GM12891 (cell line): ENCODE measurements around the gene ZCCHC10.
"Not testable (repeated sequence)": the region's sequence is repeated elsewhere in the genome, so short reads cannot be mapped to it uniquely, and the experiment has no call there.

Experiments used
- DNase-seq: peaks from one replicate; pipeline ENCODE4 v3.0.0; 2011; ENCODE audit warnings: low spot score; ENCODE audit not compliant: insufficient read length
- FAIRE-seq: peaks from 2 replicates; lab custom pipeline; 2011; peaks lifted over from hg19 to GRCh38; lab: Jason Lieb, UNC
- PAX5 ChIP-seq: IDR thresholded peaks from 2 replicates; pipeline ENCODE4 v1.6.1; 2011; ENCODE audit warnings: low read length, moderate library complexity, mild to moderate bottlenecking; ENCODE audit not compliant: insufficient read depth, severe bottlenecking
- POLR2A ChIP-seq: IDR thresholded peaks from 2 replicates; pipeline ENCODE4 v1.6.1; 2011; ENCODE audit warnings: low read depth, low read length, control low read depth
- POLR2AphosphoS5 ChIP-seq: IDR thresholded peaks from 2 replicates; pipeline ENCODE4 v1.6.1; 2011; ENCODE audit warnings: low read depth, low read length, control low read depth
- POU2F2 ChIP-seq: IDR thresholded peaks from 2 replicates; pipeline ENCODE4 v1.6.1; 2011; ENCODE audit warnings: low read depth, mild to moderate bottlenecking, control low read depth, low read length, moderate library complexity
- SPI1 ChIP-seq: IDR thresholded peaks from 2 replicates; pipeline ENCODE4 v1.6.1; 2011; ENCODE audit warnings: low read depth, low read length, control low read depth
- TAF1 ChIP-seq: IDR thresholded peaks from 2 replicates; pipeline ENCODE4 v1.6.1; 2011; ENCODE audit warnings: low read depth, low read length, control low read depth

ZCCHC10 gene

DNA sequence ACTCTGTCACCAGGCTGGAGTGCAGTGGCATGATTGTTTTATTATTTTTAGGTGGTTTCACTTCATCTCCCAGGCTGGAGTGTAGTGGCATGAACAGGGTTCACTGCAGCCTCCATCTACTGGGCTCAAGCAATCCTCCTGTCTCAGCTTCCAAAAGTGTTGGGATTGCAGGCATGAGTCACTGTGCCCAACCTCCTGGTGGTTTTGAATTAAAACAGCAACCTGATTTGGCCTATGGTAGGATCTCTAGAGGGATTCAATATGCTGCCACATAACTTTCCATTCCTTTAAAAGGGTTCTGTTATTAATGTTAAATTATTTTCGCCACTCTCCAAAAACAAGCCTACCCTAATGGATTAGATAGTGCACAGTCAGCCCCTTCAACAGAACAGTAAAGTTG, 15.6 kb upstream of the ZCCHC10 start:
- TF ChIP-seq SPI1 (no peak), POU2F2 (no peak), POLR2AphosphoS5 (no peak), PAX5 (no peak), POLR2A (no peak), TAF1 (no peak)
- FAIRE-seq (no peak), DNase-seq (no peak)

DNA sequence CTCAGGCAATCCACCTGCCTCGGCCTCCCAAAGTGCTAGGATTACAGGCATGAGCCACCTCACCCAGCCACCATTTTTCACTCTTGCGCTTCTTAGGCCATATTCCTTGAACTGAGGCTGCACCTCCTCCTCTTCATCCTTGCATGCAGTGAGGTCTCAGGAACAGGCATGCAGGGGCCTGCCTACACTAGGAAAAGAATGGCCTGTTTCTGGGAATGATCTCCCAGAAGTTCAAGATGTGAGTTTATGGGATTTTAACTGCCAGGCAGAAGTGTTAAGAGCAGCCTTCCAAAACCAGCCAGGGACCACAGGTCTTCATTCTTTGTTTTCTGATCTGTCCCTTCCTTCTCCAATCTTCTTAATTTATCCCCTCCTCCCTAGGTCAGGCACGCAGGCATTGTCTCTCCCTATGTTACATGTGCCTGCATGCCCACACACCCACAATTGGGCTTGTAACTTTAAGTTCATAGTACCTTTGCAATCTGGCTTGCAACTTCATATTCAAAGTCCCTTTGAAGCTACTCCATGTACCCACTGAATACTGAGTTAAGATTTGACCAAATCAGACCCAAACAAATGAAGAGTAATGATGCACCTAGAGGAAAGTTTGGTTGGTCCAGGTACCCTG, 14.9 kb upstream of the ZCCHC10 start:
- DNase-seq (no peak), FAIRE-seq (no peak)
- TF ChIP-seq POLR2AphosphoS5 (no peak), POU2F2 (no peak), POLR2A (no peak), TAF1 (no peak), SPI1 (no peak), PAX5 (no peak)

DNA sequence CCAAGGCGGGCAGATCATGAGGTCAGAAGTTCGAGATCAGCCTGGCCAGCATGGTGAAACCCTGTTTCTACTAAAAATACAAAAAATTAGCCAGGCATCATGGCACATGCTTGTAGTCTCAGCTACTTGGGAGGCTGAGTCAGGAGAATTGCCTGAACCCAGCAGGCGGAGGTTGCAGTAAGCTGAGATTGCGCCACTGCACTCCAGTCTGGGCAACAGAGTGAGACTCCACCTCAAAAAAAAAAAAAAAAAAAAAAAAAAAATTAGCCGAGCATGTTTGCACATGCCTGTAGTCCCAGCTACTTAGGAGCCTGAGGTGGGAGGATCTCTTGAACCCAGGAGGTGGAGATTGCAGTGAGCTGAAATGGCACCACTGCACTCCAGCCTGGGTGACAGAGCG, 10.3 kb upstream of the ZCCHC10 start:
- DNase-seq, FAIRE-seq: not testable (repeated sequence)

DNA sequence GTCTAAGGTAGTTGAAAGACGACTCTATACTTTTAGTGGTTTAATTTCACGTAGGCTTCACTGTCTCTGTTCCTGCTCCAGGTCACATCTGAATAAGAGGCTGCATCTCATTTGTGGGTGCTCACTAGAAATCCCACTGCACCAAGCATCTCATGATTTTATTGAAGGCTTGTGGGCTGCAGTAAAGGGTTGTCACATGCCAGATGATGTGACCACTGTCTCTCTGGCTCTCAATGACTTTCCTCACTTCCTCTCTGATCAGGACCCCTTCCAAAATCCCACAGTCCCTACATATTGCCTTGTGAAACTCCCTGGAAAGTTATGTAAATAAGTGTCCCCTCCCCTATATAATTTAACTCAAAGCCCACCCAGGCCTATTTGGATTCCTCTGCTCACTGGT, 8.9 kb upstream of the ZCCHC10 start:
- FAIRE-seq, result no peak
- DNase-seq, result no peak
- TF ChIP-seq POLR2AphosphoS5, result no peak
- TF ChIP-seq PAX5, result no peak
- TF ChIP-seq POU2F2, result no peak
- TF ChIP-seq POLR2A, result no peak
- no peak for TF ChIP-seq TAF1
- peak; percentile 83 for TF ChIP-seq SPI1

DNA sequence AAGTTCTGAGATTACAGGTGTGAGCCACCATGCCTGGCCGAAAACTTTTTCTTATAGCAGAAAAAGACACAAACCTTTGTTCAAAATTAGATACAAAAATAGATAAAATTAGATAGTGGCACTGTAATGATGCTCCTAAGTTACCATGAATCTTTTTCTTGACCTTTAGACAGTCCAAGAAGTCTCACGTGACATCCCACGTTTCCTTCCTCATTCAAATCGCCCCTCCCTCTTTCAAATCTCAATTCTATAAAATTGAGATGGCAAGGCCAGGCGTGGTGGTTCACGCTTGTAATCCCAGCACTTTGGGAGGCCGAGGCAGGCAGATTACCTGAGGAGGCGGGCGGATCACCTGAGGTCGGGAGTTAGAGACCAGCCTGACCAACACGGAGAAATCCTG, 7.7 kb upstream of the ZCCHC10 start:
- FAIRE-seq, result no peak
- no peak for DNase-seq
- no peak for TF ChIP-seq POU2F2
- TF ChIP-seq POLR2AphosphoS5, result no peak
- no peak for TF ChIP-seq SPI1
- TF ChIP-seq TAF1, result no peak
- no peak for TF ChIP-seq POLR2A
- TF ChIP-seq PAX5, result no peak

DNA sequence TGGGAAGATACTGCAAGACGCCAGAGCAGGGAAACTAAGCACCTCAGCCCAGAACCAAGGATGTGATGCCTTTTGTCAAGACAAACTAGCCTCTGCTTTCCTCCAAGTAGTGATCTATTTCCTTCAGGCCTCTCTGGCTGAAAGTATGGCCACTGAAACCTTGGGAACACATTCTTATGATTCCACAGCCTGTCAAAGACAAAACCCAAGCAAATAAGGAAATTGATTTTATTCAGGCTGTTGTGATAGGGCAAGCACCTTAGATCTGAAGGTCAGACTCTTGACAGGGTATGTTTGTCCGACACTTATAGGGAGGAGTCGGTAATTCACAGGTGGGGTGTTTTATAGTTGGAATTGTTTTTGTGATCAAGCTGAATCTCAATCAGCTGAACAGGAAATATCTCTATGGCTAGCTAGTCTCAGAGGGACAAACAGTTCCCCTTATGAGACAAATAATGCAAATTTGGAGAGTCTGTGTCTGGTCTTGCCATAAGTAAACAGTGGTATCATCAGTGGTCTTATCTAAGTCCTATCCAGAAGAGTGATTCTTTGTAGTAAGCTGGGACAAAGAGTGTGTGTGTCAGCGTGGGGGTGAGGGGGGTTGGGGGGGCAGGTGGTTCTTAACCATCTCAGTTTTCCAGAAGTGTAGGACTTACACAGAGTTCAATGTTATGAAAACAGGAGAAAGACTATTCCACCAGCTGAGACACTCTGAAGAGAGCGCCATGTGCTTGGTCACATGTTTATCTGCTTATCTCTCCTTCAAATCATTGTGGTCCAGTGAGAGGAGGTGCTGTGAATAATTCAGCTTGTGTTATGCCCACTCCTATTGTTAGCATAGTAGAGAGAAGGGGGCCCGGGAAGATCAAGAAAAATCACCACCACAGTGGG, 6.7 kb upstream of the ZCCHC10 start:
- no peak for DNase-seq
- FAIRE-seq, result peak; percentile 75
- TF ChIP-seq SPI1 (peak; percentile 48; the same call in 1 of the 2 replicates), POU2F2 (no peak)

DNA sequence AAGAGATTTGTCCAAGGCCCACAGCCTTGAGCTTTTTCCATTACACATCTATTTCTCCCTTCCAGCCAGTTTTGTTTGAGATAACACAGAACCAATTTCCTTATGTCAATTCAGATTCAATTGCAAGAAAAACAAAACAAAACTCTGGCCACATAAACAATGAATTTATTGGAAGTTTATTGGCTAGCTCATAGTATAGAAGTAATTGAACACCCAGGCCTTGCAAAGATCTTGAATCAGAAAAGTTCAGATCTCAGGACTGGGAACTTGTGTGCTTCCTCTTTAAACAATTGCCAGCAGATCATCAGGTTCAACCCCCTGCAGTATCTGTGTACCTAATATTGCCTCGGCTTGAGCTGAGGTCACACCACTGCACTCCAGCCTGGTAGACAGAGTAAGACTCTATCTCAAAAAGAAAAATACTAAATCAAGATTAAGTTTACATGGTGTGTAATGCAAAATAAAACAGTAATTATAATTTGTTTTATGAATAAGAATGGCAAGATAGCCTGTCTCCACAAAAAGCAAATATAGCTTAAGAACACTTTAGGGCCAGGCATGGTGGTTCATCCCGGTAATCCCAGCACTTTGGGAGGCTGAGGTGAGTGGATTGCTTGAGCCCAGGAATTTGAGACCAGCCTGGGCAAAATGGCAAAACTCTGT, 4.1 kb upstream of the ZCCHC10 start:
- FAIRE-seq, result no peak

DNA sequence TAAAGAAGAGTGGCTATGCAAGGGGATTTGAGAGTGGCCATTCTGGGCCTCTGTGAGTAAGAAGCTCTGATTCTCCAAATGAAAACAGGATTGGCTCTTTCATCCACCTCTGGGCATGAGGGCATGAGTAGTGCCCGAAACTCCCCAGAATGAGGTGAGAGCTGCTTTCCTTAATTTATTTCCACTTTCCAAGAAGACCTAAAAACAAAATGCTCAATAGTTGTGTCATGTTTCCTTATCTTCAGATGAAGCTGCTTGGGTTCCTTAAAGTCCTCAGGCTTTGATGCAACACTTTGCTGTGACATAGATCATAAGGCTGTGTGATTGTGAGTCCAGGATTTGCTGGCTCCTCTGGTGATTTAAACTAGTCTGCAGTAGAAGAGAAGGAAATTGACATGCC, 3.1 kb upstream of the ZCCHC10 start:
- no peak for DNase-seq
- no peak for FAIRE-seq
- TF ChIP-seq PAX5 (no peak), POU2F2 (no peak)

More for the DNA sequence above, 4.1 kb upstream of the ZCCHC10 start:
- no peak for DNase-seq
- no peak for TF ChIP-seq PAX5
- no peak for TF ChIP-seq TAF1

DNA sequence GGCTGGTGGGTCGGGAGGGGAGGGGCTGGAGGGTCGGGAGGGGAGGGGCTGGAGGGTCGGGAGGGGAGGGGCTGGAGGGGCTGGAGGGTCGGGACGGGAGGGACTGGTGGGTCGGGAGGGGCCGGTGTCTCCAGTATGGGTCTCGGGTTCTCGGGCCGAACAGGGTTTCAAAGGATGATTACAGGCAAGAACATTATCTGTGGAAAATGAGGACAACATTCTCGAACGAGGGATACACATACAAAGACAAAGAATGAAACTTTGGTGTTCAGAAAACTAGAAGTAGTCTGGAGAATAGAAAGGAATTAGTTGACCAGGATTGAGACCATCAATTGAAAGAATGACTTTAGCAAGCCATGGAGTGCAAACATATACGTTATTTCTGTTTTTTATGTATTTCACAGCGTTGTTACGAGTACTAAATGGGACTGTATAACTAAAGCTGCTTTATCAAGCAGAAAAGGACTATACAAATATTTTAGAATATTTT, 360 bp upstream of the ZCCHC10 start:
- FAIRE-seq (no peak), DNase-seq (no peak)
- TF ChIP-seq SPI1 (no peak), POU2F2 (no peak), POLR2A (no peak), POLR2AphosphoS5 (no peak), PAX5 (no peak), TAF1 (no peak)

DNA sequence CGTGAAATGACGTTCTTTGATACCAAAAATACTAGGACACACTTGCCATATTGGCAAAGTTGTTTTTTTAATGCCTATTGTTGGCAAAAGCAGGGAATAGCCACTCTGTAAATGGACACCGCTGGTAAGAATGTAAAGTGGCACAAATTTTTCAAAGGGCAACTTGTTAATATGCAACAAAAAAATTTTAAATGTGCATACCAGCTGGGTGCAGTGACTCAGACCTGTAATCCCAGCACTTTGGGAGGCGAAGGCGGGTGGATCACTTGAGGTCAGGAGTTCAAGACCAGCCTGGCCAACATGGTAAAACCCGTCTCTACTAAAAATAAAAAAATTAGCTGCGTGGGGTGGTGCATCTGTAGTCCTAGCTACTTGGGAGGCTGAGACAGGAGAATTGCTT, 6.9 kb downstream of the ZCCHC10 start:
- not testable (repeated sequence) for DNase-seq, FAIRE-seq
